Head of caudate nucleus (tissue), 42 donors: ENCODE measurements around the gene KPNB1.
"Not testable (repeated sequence)": the region's sequence is repeated elsewhere in the genome, so short reads cannot be mapped to it uniquely, and the experiment has no call there.

Experiments used
- DNase-seq, 42 donors: peaks; one replicate each; pipeline versions ENCODE4 v3.0.0 to v3.0.0-alpha.2; 2020 to 2021; ENCODE audit warnings: mixed read lengths in 7 of 42
- intact Hi-C: fragments of 100-400 bp; cut with DNase I; formaldehyde crosslinking; loops from one replicate; pipeline ENCODE4 v1.15.0; 2022

The KPNB1 gene

GRCh38 chr17:47674499-47674898 lies 24.8 kb downstream of the KPNB1 start:
- DNase-seq = no peak
- intact Hi-C loops = no loop called here

- intact Hi-C loops = no loop called here
- DNase-seq = peak in 1 of 42 donors; percentile 28
These were observed 25.9 kb downstream of the KPNB1 start for GRCh38 chr17:47675380-47676198.

GRCh38 chr17:47676199-47676472 lies 26.4 kb downstream of the KPNB1 start:
- intact Hi-C loops = no loop called here
- DNase-seq = no peak

DNA sequence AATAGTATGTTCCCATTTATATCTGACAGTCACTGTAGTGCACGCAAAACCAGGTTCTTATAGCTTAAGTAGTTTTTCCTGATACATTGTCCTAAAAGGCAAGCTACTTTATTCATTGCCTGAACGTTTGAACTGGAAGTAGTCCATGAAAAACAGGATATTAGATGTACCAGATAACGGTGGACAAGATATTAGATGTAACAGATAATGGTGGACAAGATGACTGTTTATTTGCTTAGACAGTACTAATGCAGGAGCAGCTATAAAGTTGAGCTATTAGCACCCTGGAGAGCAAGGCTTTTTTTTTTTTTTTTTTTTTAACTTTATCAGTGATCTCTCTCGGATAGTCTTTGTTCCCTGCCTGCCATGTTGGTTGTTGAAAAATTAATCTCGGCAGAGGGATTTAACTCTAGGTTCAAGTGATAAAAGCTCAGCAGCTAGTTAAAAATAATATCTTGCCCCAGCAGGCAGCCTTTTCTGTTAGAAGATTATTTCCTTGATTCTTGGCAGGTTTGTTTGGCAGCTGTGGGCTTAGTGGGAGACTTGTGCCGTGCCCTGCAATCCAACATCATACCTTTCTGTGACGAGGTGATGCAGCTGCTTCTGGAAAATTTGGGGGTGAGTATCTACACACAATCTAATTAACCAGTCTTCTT lies 26.9 kb downstream of the KPNB1 start:
- intact Hi-C loops = no loop called here
- DNase-seq = no peak

- intact Hi-C loops = no loop called here
- peak in 1 of 42 donors; percentile 31 for DNase-seq
These were observed 28.5 kb downstream of the KPNB1 start for GRCh38 chr17:47678196-47678595.

DNA sequence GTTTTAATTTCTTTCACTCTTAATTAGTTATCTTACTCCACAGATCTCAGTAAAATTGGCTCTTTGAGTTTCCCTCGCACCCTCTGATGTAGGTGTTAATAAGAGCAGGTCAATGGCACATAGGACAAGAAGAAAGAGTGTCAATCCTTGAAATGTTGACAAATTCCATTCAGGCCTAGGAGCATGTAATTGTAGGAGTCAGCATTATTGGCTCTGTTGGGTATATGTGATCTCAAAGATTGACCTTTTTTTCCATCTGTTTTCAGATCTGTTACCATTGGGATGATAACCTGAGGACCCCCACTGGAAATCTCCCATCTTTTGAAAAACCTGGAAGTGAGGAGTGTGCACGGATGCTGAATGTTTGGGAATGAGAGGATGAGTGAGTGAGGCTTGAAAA lies 32.4 kb downstream of the KPNB1 start:
- no peak for DNase-seq
- intact Hi-C loops = no loop called here

- intact Hi-C loops = not testable (repeated sequence)
These were observed 33.0 kb downstream of the KPNB1 start for GRCh38 chr17:47682727-47683126.

GRCh38 chr17:47684025-47684424 lies 34.3 kb downstream of the KPNB1 start:
- peak in 1 of 42 donors; percentile 28 for DNase-seq
- intact Hi-C loops = no loop called here

More at GRCh38 chr17:47682727-47683126, 33.0 kb downstream of the KPNB1 start:
- not testable (repeated sequence) for DNase-seq

- intact Hi-C loops = no loop called here
- no peak for DNase-seq
These were observed 34.9 kb downstream of the KPNB1 start for GRCh38 chr17:47684535-47685193.

- DNase-seq = no peak
- intact Hi-C loops = no loop called here
These were observed 36.0 kb downstream of the KPNB1 start for GRCh38 chr17:47685556-47686275.

DNA sequence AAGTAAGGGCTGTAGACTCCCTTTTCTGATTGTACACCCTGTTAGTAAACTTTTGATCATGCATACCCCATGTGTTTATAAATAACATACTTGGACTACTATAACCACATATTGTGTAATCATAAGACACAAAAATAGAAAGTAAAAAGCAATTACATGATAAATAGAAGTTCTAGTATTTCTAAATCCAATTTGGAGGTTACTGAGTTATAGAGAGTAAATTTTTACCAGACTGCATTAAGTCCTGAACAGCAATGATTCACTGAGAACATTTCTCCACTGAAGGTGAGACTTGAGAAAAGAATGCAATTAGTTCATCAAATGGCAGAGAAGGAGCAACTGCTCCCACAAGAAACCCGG lies 36.5 kb downstream of the KPNB1 start:
- intact Hi-C loops = no loop called here
- no peak for DNase-seq

- no peak for DNase-seq
- intact Hi-C loops = no loop called here
These were observed 37.1 kb downstream of the KPNB1 start for GRCh38 chr17:47686664-47687327.

DNA sequence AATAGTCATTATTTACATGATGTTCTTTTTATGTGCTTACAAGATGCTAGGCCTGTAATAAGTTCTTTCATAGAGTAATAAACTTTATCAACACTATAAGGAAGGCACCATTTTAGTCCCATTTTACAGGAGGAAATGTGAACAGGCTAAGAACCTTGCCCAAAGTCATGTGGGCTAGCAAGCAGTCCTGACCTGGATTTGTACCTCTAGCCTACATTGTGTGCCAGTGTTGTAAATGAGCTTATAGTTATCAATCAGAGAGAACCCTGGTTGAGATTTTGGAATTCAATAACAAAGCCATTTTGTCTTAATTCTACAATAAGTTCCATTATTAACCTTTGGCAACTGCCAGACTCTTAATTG lies 37.6 kb downstream of the KPNB1 start:
- no peak for DNase-seq
- intact Hi-C loops = no loop called here

GRCh38 chr17:47687748-47688147 lies 38.0 kb downstream of the KPNB1 start:
- intact Hi-C loops = no loop called here
- DNase-seq = peak in 17 of 42 donors; percentile 26 to 72 (median 46)

- intact Hi-C loops = loop anchor here (10.0 kb wide), 1 partner anchor 115 kb away; no protein-coding TSS in a partner anchor
- peak in 5 of 42 donors; percentile 16 to 48 (median 27) for DNase-seq
These were observed 40.4 kb downstream of the KPNB1 start for GRCh38 chr17:47690121-47690520.

GRCh38 chr17:47692137-47692894 lies 42.6 kb downstream of the KPNB1 start:
- intact Hi-C loops = loop anchor here (10.0 kb wide), 1 partner anchor 112 kb away; no protein-coding TSS in a partner anchor
- DNase-seq = peak in 1 of 42 donors; percentile 6

- peak in 2 of 42 donors; percentile 19 to 30 for DNase-seq
- intact Hi-C loops = loop anchor here (10.0 kb wide), 1 partner anchor 112 kb away; no protein-coding TSS in a partner anchor
These were observed 43.4 kb downstream of the KPNB1 start for GRCh38 chr17:47692895-47693730.
